Neural progenitor cell (in vitro differentiated cells): Measurements from ENCODE around the gene CFAP43. TPM values are rescaled to one million over a fixed set of nuclear protein-coding genes. Genes with fewer than 3 reads are reported as not detected.

Experiments
- DNase-seq: peaks from one replicate; pipeline ENCODE4 v3.0.0-alpha.2; 2016; ENCODE audit warnings: low spot score
- H2AFZ ChIP-seq: fragments of 200-600 bp; sonication (generic); replicated peaks from 2 replicates; pipeline ENCODE4 v1.6.1; 2016; ENCODE audit warnings: antibody characterized with exemption
- H3F3A ChIP-seq: fragments of 200-600 bp; sonication (generic); 2 replicates; pipeline ENCODE4 v1.6.1; 2016; ENCODE audit warnings: antibody characterized with exemption, low read depth
- H3K27ac ChIP-seq: fragments of 200-600 bp; sonication (generic); 2 replicates; pipeline ENCODE4 v1.5.1; 2016; ENCODE audit warnings: mild to moderate bottlenecking
- H3K27me3 ChIP-seq: fragments of 200-600 bp; sonication (generic); 2 replicates; pipeline ENCODE4 v1.6.1; 2016; ENCODE audit warnings: mild to moderate bottlenecking, moderate library complexity
- H3K36me3 ChIP-seq: fragments of 200-600 bp; sonication (generic); 2 replicates; pipeline ENCODE4 v1.5.1; 2016
- H3K4me1 ChIP-seq: fragments of 200-600 bp; sonication (generic); 2 replicates; pipeline ENCODE4 v1.6.1; 2016; ENCODE audit warnings: mixed run types
- H3K4me2 ChIP-seq: fragments of 200-600 bp; sonication (generic); 2 replicates; pipeline ENCODE4 v1.6.1; 2016
- H3K4me3 ChIP-seq: fragments of 200-600 bp; sonication (generic); 2 replicates; pipeline ENCODE4 v1.5.1; 2016
- H3K79me2 ChIP-seq: fragments of 200-600 bp; sonication (generic); 2 replicates; pipeline ENCODE4 v1.6.1; 2016; ENCODE audit warnings: low read depth
- H3K9ac ChIP-seq: fragments of 200-600 bp; sonication (generic); 2 replicates; pipeline ENCODE4 v1.6.1; 2016
- H3K9me3 ChIP-seq: fragments of 200-600 bp; sonication (generic); 2 replicates; pipeline ENCODE4 v1.5.1; 2016; ENCODE audit warnings: low read depth
- H4K20me1 ChIP-seq: fragments of 200-600 bp; sonication (generic); 2 replicates; pipeline ENCODE4 v1.6.1; 2016; ENCODE audit warnings: low read depth
- H3K27ac Mint-ChIP-seq: 3 replicates; pipeline ENCODE4 v1.8.0; 2021; ENCODE audit warnings: mixed read lengths
- H3K27me3 Mint-ChIP-seq: 2 replicates; pipeline ENCODE4 v1.8.0; 2022; ENCODE audit warnings: low read depth, mild to moderate bottlenecking, inconsistent platforms, moderate library complexity, mixed read lengths; ENCODE audit not compliant: insufficient read depth
- H3K36me3 Mint-ChIP-seq: 3 replicates; pipeline ENCODE4 v1.8.0; 2021; ENCODE audit warnings: mixed read lengths
- H3K4me1 Mint-ChIP-seq: 3 replicates; pipeline ENCODE4 v1.8.0; 2021; ENCODE audit warnings: mixed read lengths
- H3K4me3 Mint-ChIP-seq: 3 replicates; pipeline ENCODE4 v1.8.0; 2021; ENCODE audit warnings: mild to moderate bottlenecking, moderate library complexity, mixed read lengths
- H3K9me3 Mint-ChIP-seq: 3 replicates; pipeline ENCODE4 v1.8.0; 2020; ENCODE audit warnings: mixed read lengths
- CTCF ChIP-seq: fragments of 200-600 bp; sonication (generic); IDR thresholded peaks from 2 replicates; pipeline ENCODE4 v1.5.1; 2017; ENCODE audit warnings: antibody characterized with exemption, mild to moderate bottlenecking
- EZH2 ChIP-seq: fragments of 200-600 bp; sonication (generic); IDR thresholded peaks from 2 replicates; pipeline ENCODE4 v1.6.1; 2017; ENCODE audit warnings: antibody characterized with exemption, mild to moderate bottlenecking, moderate library complexity
- EZH2phosphoT487 ChIP-seq: fragments of 200-600 bp; sonication (generic); IDR thresholded peaks from 2 replicates; pipeline ENCODE4 v1.6.1; 2017; ENCODE audit warnings: antibody characterized with exemption
- total RNA-seq: library from RNA; depleted of rRNA; stranded (reverse); fragments of >200 nt; gene quantifications from 2 replicates; pipeline ENCODE4 v1.2.3, GENCODE V29; 2015; ENCODE audit warnings: low replicate concordance

CFAP43 gene
- total RNA-seq, 1 donor from 2014 or later, result 2.7 TPM

DNA sequence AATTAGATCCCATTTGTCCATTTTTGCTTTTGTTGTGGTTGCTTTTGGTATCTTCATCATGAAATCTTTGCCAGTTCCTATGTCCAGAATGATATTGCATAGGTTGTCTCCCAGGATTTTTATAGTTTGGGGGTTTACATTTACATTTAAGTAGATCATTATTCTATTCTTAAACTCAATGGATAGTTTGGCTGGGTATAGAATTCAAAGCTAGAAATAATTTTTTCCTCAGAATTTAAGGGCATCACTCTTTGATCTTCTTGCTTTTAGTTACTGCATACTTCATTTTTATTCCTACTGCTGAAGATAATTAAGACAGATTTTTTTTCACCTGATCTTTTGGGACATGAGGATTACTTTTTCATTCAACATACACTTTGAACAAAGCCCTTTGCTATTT lies 80.4 kb downstream of the CFAP43 start:
- H3F3A ChIP-seq, result no peaks in the 10 kb centered on the region
- peaks cover 5% of the 10 kb centered on the region for H3K36me3 ChIP-seq
- H3K79me2 ChIP-seq, result no peaks in the 10 kb centered on the region
- no peak for DNase-seq
- TF ChIP-seq EZH2, result no peak
- no peak for TF ChIP-seq CTCF
- TF ChIP-seq EZH2phosphoT487, result no peak
- peaks cover 15% of the 10 kb centered on the region for H3K9me3 Mint-ChIP-seq
- H3K4me1 ChIP-seq, result peaks cover 9% of the 10 kb centered on the region
- H3K9me3 ChIP-seq, result peaks cover 10% of the 10 kb centered on the region
- H3K27me3 Mint-ChIP-seq, result peaks cover 3% of the 10 kb centered on the region
- no peak overlapping the region for H3K4me3 ChIP-seq
- H3K4me3 Mint-ChIP-seq, result no peak overlapping the region
- no peaks in the 10 kb centered on the region for H3K4me1 Mint-ChIP-seq
- no peak overlapping the region for H3K27ac Mint-ChIP-seq
- H3K27me3 ChIP-seq, result no peaks in the 10 kb centered on the region
- no peak overlapping the region for H3K9ac ChIP-seq
- H2AFZ ChIP-seq, result no peak overlapping the region
- no peaks in the 10 kb centered on the region for H4K20me1 ChIP-seq
- peaks cover 2% of the 10 kb centered on the region for H3K36me3 Mint-ChIP-seq
- H3K4me2 ChIP-seq, result no peak overlapping the region
- H3K27ac ChIP-seq, result no peak overlapping the region

DNA sequence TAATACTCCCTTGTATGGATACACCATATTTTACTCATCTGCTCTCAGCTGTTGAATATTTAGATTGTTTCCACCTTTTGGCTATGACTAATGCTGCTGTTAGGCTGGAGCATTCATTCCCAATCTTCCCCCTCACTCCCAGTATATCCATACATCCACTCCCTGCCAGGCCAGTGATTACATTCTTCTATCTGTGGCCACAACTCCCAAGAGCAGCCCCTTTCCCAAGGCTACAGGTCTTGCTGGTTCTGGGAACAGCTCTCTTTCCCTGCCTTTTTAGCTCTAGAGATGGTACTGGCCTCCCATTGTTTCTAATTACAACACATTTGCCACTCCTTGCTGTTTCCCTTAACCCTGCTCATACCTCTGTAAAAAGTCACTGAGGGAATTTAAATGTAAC lies 82.0 kb downstream of the CFAP43 start:
- no peaks in the 10 kb centered on the region for H3F3A ChIP-seq
- Mint-ChIP-seq H3K4me1 (no peaks in the 10 kb centered on the region), H3K4me3 (no peak overlapping the region), H3K27ac (no peak overlapping the region), H3K27me3 (peaks cover 3% of the 10 kb centered on the region), H3K36me3 (peaks cover 2% of the 10 kb centered on the region), H3K9me3 (peaks cover 15% of the 10 kb centered on the region)
- H3K4me1 ChIP-seq, result no peaks in the 10 kb centered on the region
- DNase-seq, result no peak
- H3K36me3 ChIP-seq, result peaks cover 5% of the 10 kb centered on the region
- no peaks in the 10 kb centered on the region for H3K27me3 ChIP-seq
- H3K27ac ChIP-seq, result no peak overlapping the region
- H4K20me1 ChIP-seq, result no peaks in the 10 kb centered on the region
- H3K9me3 ChIP-seq, result peaks cover 10% of the 10 kb centered on the region
- no peak for TF ChIP-seq EZH2
- TF ChIP-seq EZH2phosphoT487, result no peak
- no peak for TF ChIP-seq CTCF
- no peaks in the 10 kb centered on the region for H3K79me2 ChIP-seq
- H2AFZ ChIP-seq, result peak overlapping the region; percentile 52
- H3K4me2 ChIP-seq, result no peak overlapping the region
- H3K4me3 ChIP-seq, result no peak overlapping the region
- H3K9ac ChIP-seq, result no peak overlapping the region

DNA sequence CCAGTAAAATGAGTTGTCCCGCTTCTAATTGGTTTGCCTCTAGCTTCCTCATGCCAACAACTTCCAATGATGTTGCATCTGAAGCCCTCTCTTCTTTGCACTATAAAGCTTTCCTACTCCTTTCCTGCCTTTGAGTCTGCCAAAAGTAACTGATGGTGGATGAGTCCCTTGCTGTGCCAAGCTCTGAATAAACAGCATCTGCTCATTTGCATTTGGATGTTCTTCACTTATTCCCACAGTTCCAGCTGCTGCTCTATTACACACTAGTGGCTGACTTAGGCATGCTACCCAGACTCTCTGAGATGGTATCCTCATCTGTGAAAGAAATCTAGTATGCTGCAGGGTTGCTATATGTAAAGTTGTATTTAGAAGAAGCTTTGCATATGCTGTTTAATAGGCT lies 85.3 kb downstream of the CFAP43 start:
- H3K4me3 Mint-ChIP-seq, result no peak overlapping the region
- peaks cover 9% of the 10 kb centered on the region for H3K4me1 ChIP-seq
- H3K27me3 Mint-ChIP-seq, result no peaks in the 10 kb centered on the region
- no peak overlapping the region for H3K4me2 ChIP-seq
- H3K36me3 ChIP-seq, result peaks cover 4% of the 10 kb centered on the region
- H3K27ac ChIP-seq, result no peak overlapping the region
- H3K9me3 ChIP-seq, result peaks cover 6% of the 10 kb centered on the region
- no peak overlapping the region for H3K9ac ChIP-seq
- no peaks in the 10 kb centered on the region for H4K20me1 ChIP-seq
- peaks cover 3% of the 10 kb centered on the region for H3K4me1 Mint-ChIP-seq
- H3K36me3 Mint-ChIP-seq, result no peaks in the 10 kb centered on the region
- DNase-seq, result no peak
- H3K79me2 ChIP-seq, result no peaks in the 10 kb centered on the region
- H3F3A ChIP-seq, result no peaks in the 10 kb centered on the region
- H3K27me3 ChIP-seq, result no peaks in the 10 kb centered on the region
- no peak overlapping the region for H3K4me3 ChIP-seq
- no peak overlapping the region for H2AFZ ChIP-seq
- no peak for TF ChIP-seq EZH2
- TF ChIP-seq EZH2phosphoT487, result no peak
- no peak for TF ChIP-seq CTCF
- peaks cover 5% of the 10 kb centered on the region for H3K9me3 Mint-ChIP-seq
- H3K27ac Mint-ChIP-seq, result no peak overlapping the region
